Measurements from ENCODE around the gene KANSL1.

- TF ChIP-seq CTCF (IDR thresholded peaks at IDR 0.05) (no peak), POLR2AphosphoS5 (IDR thresholded peaks at IDR 0.05; ENCODE audit: insufficient read depth in 1 of 2, low read depth in 1 of 2) (no peak), POLR2A (IDR thresholded peaks at IDR 0.05) (no peak)
These were observed 200.3 kb downstream of the KANSL1 start for GRCh38 chr17:45992904-45993303.

Measured in vagina (tissue), 2 donors.